HUES6 (cell line): ENCODE measurements around the gene PALMD.

ENCODE experiments used
- H3K27ac ChIP-seq: 2 replicates; pipeline ENCODE4 v1.7.0; 2013; ENCODE audit warnings: low read depth, mild to moderate bottlenecking, low read length, inconsistent platforms
- H3K27me3 ChIP-seq: 2 replicates; pipeline ENCODE4 v1.6.1; 2013; ENCODE audit warnings: low read length; ENCODE audit not compliant: control insufficient read depth, insufficient read depth
- H3K36me3 ChIP-seq: 2 replicates; pipeline ENCODE4 v1.6.1; 2013; ENCODE audit warnings: low read length; ENCODE audit not compliant: control insufficient read depth, insufficient read depth
- H3K4me1 ChIP-seq: 2 replicates; pipeline ENCODE4 v1.6.1; 2013; ENCODE audit warnings: low read length; ENCODE audit not compliant: control insufficient read depth, insufficient read depth
- H3K4me3 ChIP-seq: 2 replicates; pipeline ENCODE4 v1.5.1; 2013; ENCODE audit warnings: low read depth, low read length
- H3K9ac ChIP-seq: one replicate; pipeline ENCODE4 v1.6.1; 2013; ENCODE audit warnings: mild to moderate bottlenecking, low read length
- H3K9me3 ChIP-seq: 2 replicates; pipeline ENCODE4 v1.6.1; 2013; ENCODE audit warnings: low read depth, low read length; ENCODE audit not compliant: control insufficient read depth, insufficient read depth

The PALMD gene

GRCh38 chr1:99661780-99662179 lies 15.9 kb downstream of the PALMD start:
- Histone ChIP-seq H3K4me1 (no peaks in the 10 kb centered on the region), H3K9ac (no peak overlapping the region), H3K36me3 (no peaks in the 10 kb centered on the region), H3K27me3 (no peaks in the 10 kb centered on the region), H3K27ac (no peak overlapping the region), H3K9me3 (no peaks in the 10 kb centered on the region), H3K4me3 (no peak overlapping the region)

- Histone ChIP-seq H3K9me3 (no peaks in the 10 kb centered on the region), H3K27ac (no peak overlapping the region), H3K4me1 (no peaks in the 10 kb centered on the region), H3K27me3 (no peaks in the 10 kb centered on the region), H3K9ac (no peak overlapping the region), H3K4me3 (no peak overlapping the region), H3K36me3 (no peaks in the 10 kb centered on the region)
Measured at GRCh38 chr1:99662539-99663080, 16.7 kb downstream of the PALMD start.

GRCh38 chr1:99663501-99663900 lies 17.6 kb downstream of the PALMD start:
- Histone ChIP-seq H3K27ac (no peak overlapping the region), H3K27me3 (no peaks in the 10 kb centered on the region), H3K9me3 (no peaks in the 10 kb centered on the region), H3K36me3 (no peaks in the 10 kb centered on the region), H3K9ac (no peak overlapping the region), H3K4me1 (no peaks in the 10 kb centered on the region), H3K4me3 (no peak overlapping the region)

GRCh38 chr1:99665212-99665611 lies 19.3 kb downstream of the PALMD start:
- H3K4me1 ChIP-seq: no peaks in the 10 kb centered on the region
- H3K4me3 ChIP-seq: no peak overlapping the region
- no peak overlapping the region for H3K9ac ChIP-seq
- no peaks in the 10 kb centered on the region for H3K36me3 ChIP-seq
- no peak overlapping the region for H3K27ac ChIP-seq
- no peaks in the 10 kb centered on the region for H3K27me3 ChIP-seq
- H3K9me3 ChIP-seq: no peaks in the 10 kb centered on the region

GRCh38 chr1:99669376-99669775 lies 23.5 kb downstream of the PALMD start:
- no peaks in the 10 kb centered on the region for H3K9me3 ChIP-seq
- no peak overlapping the region for H3K9ac ChIP-seq
- no peak overlapping the region for H3K4me3 ChIP-seq
- no peak overlapping the region for H3K27ac ChIP-seq
- no peaks in the 10 kb centered on the region for H3K36me3 ChIP-seq
- H3K27me3 ChIP-seq: no peaks in the 10 kb centered on the region
- no peaks in the 10 kb centered on the region for H3K4me1 ChIP-seq

DNA sequence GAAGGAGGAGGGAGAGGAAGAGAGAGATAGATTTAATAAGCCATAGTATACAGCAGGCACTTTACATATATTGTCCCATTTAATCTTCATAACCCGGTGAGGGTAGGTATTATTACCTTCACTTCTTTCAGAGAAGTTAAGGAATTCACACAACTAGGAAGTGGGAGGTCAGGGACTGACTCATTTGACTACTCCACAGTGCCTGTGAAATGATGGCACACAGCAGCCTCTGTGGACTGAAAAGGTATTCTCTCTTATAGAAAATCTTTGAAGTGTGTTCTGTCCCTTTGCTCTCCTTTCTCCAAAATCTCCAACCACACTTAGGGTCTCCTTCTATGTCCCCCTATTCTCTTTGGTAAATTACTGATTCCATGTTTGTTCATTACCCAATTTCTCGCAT lies 23.9 kb downstream of the PALMD start:
- no peak overlapping the region for H3K9ac ChIP-seq
- no peak overlapping the region for H3K4me3 ChIP-seq
- no peaks in the 10 kb centered on the region for H3K36me3 ChIP-seq
- H3K9me3 ChIP-seq: no peaks in the 10 kb centered on the region
- H3K27me3 ChIP-seq: no peaks in the 10 kb centered on the region
- H3K4me1 ChIP-seq: no peaks in the 10 kb centered on the region
- no peak overlapping the region for H3K27ac ChIP-seq

DNA sequence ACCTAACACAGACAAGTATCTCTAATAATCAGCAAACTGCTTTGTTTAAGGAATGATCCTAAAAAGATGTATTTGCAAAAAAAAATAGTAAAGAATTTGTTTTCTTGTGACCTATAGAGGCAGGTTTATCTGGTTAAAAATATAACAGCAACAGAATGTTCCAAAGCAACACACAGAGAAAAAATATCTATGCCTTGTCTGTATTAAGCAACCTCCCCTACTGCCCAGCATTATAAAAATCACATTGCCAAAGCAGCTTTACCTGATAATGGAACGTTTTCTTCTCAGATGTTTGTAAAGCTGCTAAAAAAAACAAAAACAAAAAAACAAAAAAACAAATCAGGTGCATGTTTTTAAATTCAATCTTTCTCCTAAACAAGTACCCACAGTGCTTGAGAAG lies 24.7 kb downstream of the PALMD start:
- no peaks in the 10 kb centered on the region for H3K27me3 ChIP-seq
- no peaks in the 10 kb centered on the region for H3K36me3 ChIP-seq
- no peak overlapping the region for H3K4me3 ChIP-seq
- H3K4me1 ChIP-seq: no peaks in the 10 kb centered on the region
- H3K9me3 ChIP-seq: no peaks in the 10 kb centered on the region
- H3K9ac ChIP-seq: no peak overlapping the region
- H3K27ac ChIP-seq: no peak overlapping the region

DNA sequence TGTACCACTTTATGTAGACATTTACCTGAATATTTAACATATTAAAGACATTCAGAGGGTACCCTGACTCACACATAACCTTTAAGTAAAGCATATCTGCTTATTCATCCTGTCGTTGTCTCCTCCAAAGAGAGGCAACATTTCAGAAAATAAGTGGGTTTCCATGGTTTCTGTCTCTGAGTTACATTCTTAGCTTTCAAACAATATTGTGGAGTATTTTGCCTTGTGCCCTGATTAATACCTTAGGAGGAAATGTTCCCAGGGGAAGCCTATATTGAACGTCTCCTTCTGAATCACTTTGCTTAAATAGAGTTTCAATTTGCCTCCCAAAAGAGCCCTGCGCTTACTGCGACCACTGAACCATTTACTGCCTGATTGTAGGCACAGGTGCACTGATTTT lies 26.1 kb downstream of the PALMD start:
- Histone ChIP-seq H3K9me3 (no peaks in the 10 kb centered on the region), H3K9ac (no peak overlapping the region), H3K27me3 (no peaks in the 10 kb centered on the region), H3K36me3 (no peaks in the 10 kb centered on the region), H3K4me3 (no peak overlapping the region), H3K4me1 (no peaks in the 10 kb centered on the region), H3K27ac (no peak overlapping the region)

- no peak overlapping the region for H3K27ac ChIP-seq
Measured at GRCh38 chr1:99672530-99673213, 26.8 kb downstream of the PALMD start.

DNA sequence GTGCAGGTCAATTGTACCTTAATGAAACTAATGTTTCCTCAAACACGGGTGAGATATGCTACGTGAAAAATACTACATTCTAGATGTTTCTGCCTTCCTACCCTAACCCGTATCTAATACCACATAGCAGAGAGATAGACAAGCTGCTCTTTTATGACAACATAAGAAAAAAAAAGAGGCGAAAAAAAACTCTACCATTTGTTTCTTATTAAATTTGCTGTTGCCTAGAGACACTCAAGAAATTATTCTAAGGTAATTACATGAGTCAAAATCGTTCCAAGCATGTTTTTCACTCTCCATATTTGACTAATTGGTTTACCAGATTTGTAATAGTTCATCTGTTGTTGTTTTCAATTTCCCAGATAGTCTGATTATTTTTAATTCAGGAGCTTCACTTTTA lies 27.4 kb downstream of the PALMD start:
- H3K36me3 ChIP-seq: no peaks in the 10 kb centered on the region
- no peak overlapping the region for H3K27ac ChIP-seq
- H3K9ac ChIP-seq: no peak overlapping the region
- no peak overlapping the region for H3K4me3 ChIP-seq
- H3K9me3 ChIP-seq: no peaks in the 10 kb centered on the region
- no peaks in the 10 kb centered on the region for H3K27me3 ChIP-seq
- no peaks in the 10 kb centered on the region for H3K4me1 ChIP-seq

More at GRCh38 chr1:99672530-99673213, 26.8 kb downstream of the PALMD start:
- no peaks in the 10 kb centered on the region for H3K9me3 ChIP-seq
- no peaks in the 10 kb centered on the region for H3K27me3 ChIP-seq
- no peaks in the 10 kb centered on the region for H3K4me1 ChIP-seq
- H3K36me3 ChIP-seq: no peaks in the 10 kb centered on the region
- no peak overlapping the region for H3K9ac ChIP-seq
- no peak overlapping the region for H3K4me3 ChIP-seq

DNA sequence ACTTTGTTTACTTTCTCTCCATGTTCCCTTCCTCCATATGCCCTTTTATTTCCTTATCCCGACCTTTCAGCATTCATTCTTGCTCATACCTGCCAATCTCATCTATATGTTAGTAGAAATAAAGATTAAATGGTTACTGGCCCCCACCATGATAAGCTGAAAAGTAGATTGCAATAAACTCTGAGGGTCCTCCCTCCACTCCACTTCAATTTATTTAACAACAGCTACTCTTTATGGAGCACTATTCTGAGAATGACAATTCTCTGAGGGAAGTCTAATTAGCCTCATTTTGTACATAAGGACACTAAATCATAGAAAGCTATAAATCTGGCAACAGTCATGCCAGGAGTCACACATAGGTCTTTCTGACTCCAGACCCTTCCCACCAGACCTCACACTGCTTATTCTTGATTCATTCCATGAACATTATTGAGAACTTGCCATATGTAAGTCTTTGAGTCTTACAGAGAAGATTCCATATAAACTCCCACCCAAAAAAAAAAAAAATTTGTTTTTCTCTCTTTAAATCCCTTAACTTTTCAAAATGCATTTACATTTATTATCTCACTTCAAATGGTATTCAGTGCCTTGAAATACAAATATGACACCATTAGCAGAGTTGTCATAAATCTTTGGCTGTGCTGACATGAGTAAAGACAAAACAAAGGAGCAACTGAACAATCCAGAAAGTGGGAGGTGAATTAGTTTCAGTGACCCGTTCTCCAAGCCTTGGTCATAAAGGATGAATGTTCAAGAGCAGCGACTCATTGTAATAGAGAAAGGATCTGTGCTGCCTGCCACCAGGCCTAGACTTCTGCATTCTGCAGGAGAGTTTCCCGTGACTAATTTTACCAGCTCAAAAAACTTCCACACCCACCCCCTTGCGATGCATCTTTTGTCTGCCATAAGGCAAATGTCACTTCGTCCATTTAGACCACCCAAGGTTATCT lies 28.5 kb downstream of the PALMD start:
- H3K4me1 ChIP-seq: no peaks in the 10 kb centered on the region
- no peaks in the 10 kb centered on the region for H3K36me3 ChIP-seq

More for the DNA sequence above, 28.5 kb downstream of the PALMD start:
- Histone ChIP-seq H3K9ac (no peak overlapping the region), H3K4me3 (no peak overlapping the region), H3K9me3 (no peaks in the 10 kb centered on the region), H3K27me3 (no peaks in the 10 kb centered on the region), H3K27ac (no peak overlapping the region)
